GM12878 (cell line): ENCODE data around the gene KDM3B. TPM values are rescaled to one million over a fixed set of nuclear protein-coding genes. Genes with fewer than 3 reads are reported as not detected.

Experiments used
- BACH1 ChIP-seq: fragments of 450-650 bp; IDR thresholded peaks from 2 replicates; pipeline ENCODE4 v1.6.1; 2017; ENCODE audit warnings: mild to moderate bottlenecking, borderline replicate concordance
- BRCA1 ChIP-seq: IDR thresholded peaks from 2 replicates; pipeline ENCODE4 v1.6.1; 2011; ENCODE audit warnings: low read depth, low read length, improper control_type of control experiment
- CREB1 ChIP-seq: IDR thresholded peaks from 2 replicates; pipeline ENCODE4 v1.6.1; 2012; ENCODE audit warnings: low read depth, mild to moderate bottlenecking, inconsistent platforms
- DPF2 ChIP-seq: fragments of 450-650 bp; IDR thresholded peaks from 2 replicates; pipeline ENCODE4 v1.6.1; 2017; ENCODE audit warnings: mild to moderate bottlenecking
- HDAC6 ChIP-seq: fragments of 200-600 bp; sonication (generic); IDR thresholded peaks from one replicate; pipeline ENCODE4 v1.8.0; 2017; ENCODE audit warnings: antibody characterized with exemption; ENCODE audit not compliant: unreplicated experiment
- JUNB ChIP-seq: IDR thresholded peaks from 2 replicates; pipeline ENCODE4 v1.6.1; 2016; ENCODE audit warnings: antibody characterized with exemption, mild to moderate bottlenecking
- LARP7 ChIP-seq: fragments of 450-650 bp; IDR thresholded peaks from 2 replicates; pipeline ENCODE4 v1.6.1; 2017; ENCODE audit warnings: mild to moderate bottlenecking
- NFIC ChIP-seq: IDR thresholded peaks from 2 replicates; pipeline ENCODE4 v1.6.1; 2012; ENCODE audit warnings: low read depth, mild to moderate bottlenecking, inconsistent platforms, low read length, moderate library complexity
- NFXL1 ChIP-seq: fragments of 450-650 bp; IDR thresholded peaks from 2 replicates; pipeline ENCODE4 v1.6.1; 2017; ENCODE audit warnings: antibody characterized with exemption, mild to moderate bottlenecking, borderline replicate concordance
- NFYA ChIP-seq: IDR thresholded peaks from 2 replicates; pipeline ENCODE4 v1.6.1; 2011; ENCODE audit warnings: low read depth, mild to moderate bottlenecking, low read length, improper control_type of control experiment, borderline replicate concordance
- NR2C2 ChIP-seq: IDR thresholded peaks from 2 replicates; pipeline ENCODE4 v1.6.1; 2011; ENCODE audit warnings: borderline replicate concordance, low read depth; ENCODE audit not compliant: control insufficient read depth, insufficient read length
- NR2F1 ChIP-seq: fragments of 450-650 bp; conservative IDR thresholded peaks from 2 replicates; pipeline ENCODE4 v1.6.1; 2017; ENCODE audit warnings: mild to moderate bottlenecking
- PAX8 ChIP-seq: fragments of 450-650 bp; IDR thresholded peaks from 2 replicates; pipeline ENCODE4 v1.6.1; 2017; ENCODE audit warnings: mild to moderate bottlenecking, moderate library complexity
- POLR2AphosphoS2 ChIP-seq: IDR thresholded peaks from 2 replicates; pipeline ENCODE4 v1.6.1; 2011; ENCODE audit warnings: low read depth, mild to moderate bottlenecking, low read length, improper control_type of control experiment, moderate library complexity
- RB1 ChIP-seq: fragments of 450-650 bp; formaldehyde crosslinking; IDR thresholded peaks from 2 replicates; pipeline ENCODE4 v1.6.1; 2017; ENCODE audit warnings: mild to moderate bottlenecking, borderline replicate concordance
- SREBF1 ChIP-seq: IDR thresholded peaks from 2 replicates; pipeline ENCODE4 v1.6.1; 2012; ENCODE audit warnings: mild to moderate bottlenecking, low read length
- WRNIP1 ChIP-seq: IDR thresholded peaks from 2 replicates; pipeline ENCODE4 v1.6.1; 2011; ENCODE audit warnings: low read depth, low read length, improper control_type of control experiment, borderline replicate concordance
- YY1 ChIP-seq: IDR thresholded peaks from 2 replicates; pipeline ENCODE4 v1.6.1; 2011; ENCODE audit warnings: low read depth, mild to moderate bottlenecking, low read length
- ZNF217 ChIP-seq: fragments of 450-650 bp; IDR thresholded peaks from 2 replicates; pipeline ENCODE4 v1.6.1; 2017; ENCODE audit warnings: antibody characterized with exemption, mild to moderate bottlenecking
- ZNF274 ChIP-seq: IDR thresholded peaks from one replicate; pipeline ENCODE4 v1.8.0; 2011; ENCODE audit not compliant: insufficient read length, insufficient read depth
- ZNF384 ChIP-seq: IDR thresholded peaks from 2 replicates; pipeline ENCODE4 v1.6.1; 2012; ENCODE audit warnings: low read depth, mild to moderate bottlenecking, low read length, improper control_type of control experiment, borderline replicate concordance
- ZZZ3 ChIP-seq: IDR thresholded peaks from 2 replicates; pipeline ENCODE4 v1.6.1; 2011; ENCODE audit warnings: low read depth; ENCODE audit not compliant: control insufficient read depth, insufficient read length
- polyA plus RNA-seq, 11 experiments: library from polyadenylated mRNA; depleted of rRNA in 4 of 11; unstranded in 6 of 11; stranded (reverse) in 5 of 11; fragments of >200 nt; fragmentation: Nextera tagmentation in 4 of 11; fragmentation: Illumina TruSeq in 1 of 11; extraction: Ambion mirVana in 4 of 11; extraction: Trizol in 1 of 11; gene quantifications; 1 replicate in 1 of 11; 2 replicates in 10 of 11; pipeline versions ENCODE4 v1.2.1 to v1.2.3, GENCODE V29; 2011 to 2016; ENCODE audit warnings: inconsistent platforms in 2 of 11, missing spikeins in 2 of 11, low read depth in 1 of 11
- total RNA-seq, 4 experiments: library from RNA; depleted of rRNA in 3 of 4; stranded (reverse); fragments of >200 nt in 3 of 4; fragmentation: Illumina TruSeq in 1 of 4; extraction: Trizol in 1 of 4; gene quantifications; 2 replicates each; pipeline versions ENCODE4 v1.2.1 to v1.2.3, GENCODE V29; 2013 to 2021
- TF ChIP-seq, protein P1 (sequence below): IDR thresholded peaks from 2 replicates; pipeline ENCODE4 v1.6.1; 2012; ENCODE audit warnings: improper control_type of control experiment, low read depth, low read length; ENCODE audit not compliant: insufficient replicate concordance
- TF ChIP-seq, protein P2 (sequence below): fragments of 450-650 bp; IDR thresholded peaks from 2 replicates; pipeline ENCODE4 v1.6.1; 2017; ENCODE audit warnings: mild to moderate bottlenecking, low read depth, inconsistent platforms; ENCODE audit not compliant: poor library complexity, severe bottlenecking

The KDM3B gene
- total and polyA plus RNA-seq, 10 of the 15 experiments (the other 5 are each of a cell fraction or from before 2014, with no cell fraction given), result 8.5 to 45.7 (median 29.0) TPM

DNA sequence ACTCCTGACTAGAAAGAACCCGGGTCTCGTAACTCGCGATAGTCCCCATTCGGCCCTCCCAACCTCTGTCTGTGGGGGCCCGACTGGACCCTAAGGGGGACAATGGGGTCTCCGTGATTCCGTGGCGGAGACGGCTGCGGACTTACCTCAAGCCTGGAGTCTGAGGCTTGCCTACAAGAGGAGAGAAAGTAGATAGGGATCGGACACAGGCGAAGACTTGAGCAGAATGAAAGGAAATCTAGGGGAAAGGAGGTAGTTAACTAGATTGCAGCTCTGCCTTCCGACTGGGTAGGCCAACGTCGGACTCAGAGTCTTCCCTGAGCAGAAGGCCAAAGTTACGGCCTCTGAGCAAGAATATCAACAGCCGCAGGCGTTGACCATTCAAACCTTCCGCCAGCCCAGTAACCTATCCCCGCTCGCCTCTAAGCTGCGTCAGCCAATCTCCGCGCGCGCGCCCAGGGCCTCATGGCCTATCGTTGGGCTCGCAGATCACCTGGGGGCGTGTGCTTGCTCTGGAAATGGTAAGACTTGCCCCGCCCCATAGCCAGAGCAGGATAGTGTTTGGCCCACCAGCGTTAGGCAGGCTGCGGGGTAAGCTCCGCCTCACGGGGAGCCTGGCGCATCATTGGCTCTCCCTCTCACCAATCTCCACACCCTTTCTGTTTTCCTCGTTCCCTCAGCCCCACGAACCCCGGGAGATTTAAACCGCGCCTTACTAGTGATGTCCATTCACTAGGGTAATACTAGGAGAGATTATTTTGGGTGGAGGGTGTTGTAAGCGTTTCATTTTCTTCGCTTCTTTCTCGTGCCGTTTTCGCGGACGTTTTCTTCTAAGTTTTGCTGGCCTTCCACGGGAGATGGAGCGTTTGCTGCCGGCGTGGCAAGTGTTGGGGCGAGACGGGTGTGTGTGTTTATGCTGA is 20.8 kb upstream of the KDM3B start, which contains the start of gene CDC25C (continued):
- TF ChIP-seq SREBF1 (no peak), ZNF274 (no peak), NFIC (no peak), RB1 (no peak), ZNF217 (no peak), POLR2AphosphoS2 (no peak), PAX8 (no peak), LARP7 (no peak), NR2C2 (no peak), YY1 (no peak), NFXL1 (no peak), BACH1 (0 out of 2 replicates have a peak, but pooled peaks have one; percentile 23), BRCA1 (no peak), ZNF384 (no peak), NR2F1 (no peak), CREB1 (peak; percentile 67; the same call in 1 of the 2 replicates), ZZZ3 (no peak), DPF2 (no peak), HDAC6 (no peak), JUNB (no peak), NFYA (peak; percentile 59), WRNIP1 (no peak)
- TF ChIP-seq, protein P1, sequence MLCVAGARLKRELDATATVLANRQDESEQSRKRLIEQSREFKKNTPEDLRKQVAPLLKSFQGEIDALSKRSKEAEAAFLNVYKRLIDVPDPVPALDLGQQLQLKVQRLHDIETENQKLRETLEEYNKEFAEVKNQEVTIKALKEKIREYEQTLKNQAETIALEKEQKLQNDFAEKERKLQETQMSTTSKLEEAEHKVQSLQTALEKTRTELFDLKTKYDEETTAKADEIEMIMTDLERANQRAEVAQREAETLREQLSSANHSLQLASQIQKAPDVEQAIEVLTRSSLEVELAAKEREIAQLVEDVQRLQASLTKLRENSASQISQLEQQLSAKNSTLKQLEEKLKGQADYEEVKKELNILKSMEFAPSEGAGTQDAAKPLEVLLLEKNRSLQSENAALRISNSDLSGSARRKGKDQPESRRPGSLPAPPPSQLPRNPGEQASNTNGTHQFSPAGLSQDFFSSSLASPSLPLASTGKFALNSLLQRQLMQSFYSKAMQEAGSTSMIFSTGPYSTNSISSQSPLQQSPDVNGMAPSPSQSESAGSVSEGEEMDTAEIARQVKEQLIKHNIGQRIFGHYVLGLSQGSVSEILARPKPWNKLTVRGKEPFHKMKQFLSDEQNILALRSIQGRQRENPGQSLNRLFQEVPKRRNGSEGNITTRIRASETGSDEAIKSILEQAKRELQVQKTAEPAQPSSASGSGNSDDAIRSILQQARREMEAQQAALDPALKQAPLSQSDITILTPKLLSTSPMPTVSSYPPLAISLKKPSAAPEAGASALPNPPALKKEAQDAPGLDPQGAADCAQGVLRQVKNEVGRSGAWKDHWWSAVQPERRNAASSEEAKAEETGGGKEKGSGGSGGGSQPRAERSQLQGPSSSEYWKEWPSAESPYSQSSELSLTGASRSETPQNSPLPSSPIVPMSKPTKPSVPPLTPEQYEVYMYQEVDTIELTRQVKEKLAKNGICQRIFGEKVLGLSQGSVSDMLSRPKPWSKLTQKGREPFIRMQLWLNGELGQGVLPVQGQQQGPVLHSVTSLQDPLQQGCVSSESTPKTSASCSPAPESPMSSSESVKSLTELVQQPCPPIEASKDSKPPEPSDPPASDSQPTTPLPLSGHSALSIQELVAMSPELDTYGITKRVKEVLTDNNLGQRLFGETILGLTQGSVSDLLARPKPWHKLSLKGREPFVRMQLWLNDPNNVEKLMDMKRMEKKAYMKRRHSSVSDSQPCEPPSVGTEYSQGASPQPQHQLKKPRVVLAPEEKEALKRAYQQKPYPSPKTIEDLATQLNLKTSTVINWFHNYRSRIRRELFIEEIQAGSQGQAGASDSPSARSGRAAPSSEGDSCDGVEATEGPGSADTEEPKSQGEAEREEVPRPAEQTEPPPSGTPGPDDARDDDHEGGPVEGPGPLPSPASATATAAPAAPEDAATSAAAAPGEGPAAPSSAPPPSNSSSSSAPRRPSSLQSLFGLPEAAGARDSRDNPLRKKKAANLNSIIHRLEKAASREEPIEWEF, result no peak
- TF ChIP-seq, protein P2, sequence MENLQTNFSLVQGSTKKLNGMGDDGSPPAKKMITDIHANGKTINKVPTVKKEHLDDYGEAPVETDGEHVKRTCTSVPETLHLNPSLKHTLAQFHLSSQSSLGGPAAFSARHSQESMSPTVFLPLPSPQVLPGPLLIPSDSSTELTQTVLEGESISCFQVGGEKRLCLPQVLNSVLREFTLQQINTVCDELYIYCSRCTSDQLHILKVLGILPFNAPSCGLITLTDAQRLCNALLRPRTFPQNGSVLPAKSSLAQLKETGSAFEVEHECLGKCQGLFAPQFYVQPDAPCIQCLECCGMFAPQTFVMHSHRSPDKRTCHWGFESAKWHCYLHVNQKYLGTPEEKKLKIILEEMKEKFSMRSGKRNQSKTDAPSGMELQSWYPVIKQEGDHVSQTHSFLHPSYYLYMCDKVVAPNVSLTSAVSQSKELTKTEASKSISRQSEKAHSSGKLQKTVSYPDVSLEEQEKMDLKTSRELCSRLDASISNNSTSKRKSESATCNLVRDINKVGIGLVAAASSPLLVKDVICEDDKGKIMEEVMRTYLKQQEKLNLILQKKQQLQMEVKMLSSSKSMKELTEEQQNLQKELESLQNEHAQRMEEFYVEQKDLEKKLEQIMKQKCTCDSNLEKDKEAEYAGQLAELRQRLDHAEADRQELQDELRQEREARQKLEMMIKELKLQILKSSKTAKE, result no peak
